DND-41 (cell line): Measurements from ENCODE around the gene SLC2A2.

Source experiments
- ATAC-seq: fragments of 200-7000 bp; cut with Tn5 transposase; 3 replicates; pipeline ENCODE4 v1.9.1; 2021; ENCODE audit warnings: low read depth; ENCODE audit not compliant: insufficient read depth
- DNase-seq: peaks from one replicate; pipeline ENCODE4 v3.0.0-alpha.2; 2020
- H2AFZ ChIP-seq: 2 replicates; pipeline ENCODE4 v1.6.0; 2012; ENCODE audit warnings: low read depth, low read length
- H3K27ac ChIP-seq: 2 replicates; pipeline ENCODE4 v1.5.1; 2012; ENCODE audit warnings: low read length, inconsistent platforms
- H3K27me3 ChIP-seq: fragments of 200-600 bp; sonication (generic); 2 replicates; pipeline ENCODE4 v1.6.0; 2012; ENCODE audit warnings: low read length, mild to moderate bottlenecking, inconsistent platforms; ENCODE audit not compliant: insufficient read depth, poor library complexity
- H3K36me3 ChIP-seq: 2 replicates; pipeline ENCODE4 v1.5.1; 2012; ENCODE audit warnings: low read length, inconsistent platforms; ENCODE audit not compliant: insufficient read depth
- H3K4me1 ChIP-seq: 2 replicates; pipeline ENCODE4 v1.5.1; 2012; ENCODE audit warnings: mild to moderate bottlenecking, low read length; ENCODE audit not compliant: insufficient read depth
- H3K4me2 ChIP-seq: 2 replicates; pipeline ENCODE4 v1.6.0; 2012; ENCODE audit warnings: mild to moderate bottlenecking, moderate library complexity, low read length, inconsistent platforms; ENCODE audit not compliant: insufficient read depth
- H3K4me3 ChIP-seq, 2 experiments: fragments of 200-600 bp in 1 of 2; shearing (Covaris generic) in 1 of 2; 2 replicates each; pipeline ENCODE4 v1.5.1; 2012 to 2016; ENCODE audit warnings: inconsistent platforms in 2 of 2, low read length in 2 of 2, mild to moderate bottlenecking in 2 of 2, low read depth in 1 of 2, moderate library complexity in 1 of 2
- H3K79me2 ChIP-seq: 2 replicates; pipeline ENCODE4 v1.6.0; 2012; ENCODE audit warnings: low read length, inconsistent platforms; ENCODE audit not compliant: insufficient read depth
- H3K9ac ChIP-seq: 2 replicates; pipeline ENCODE4 v1.6.0; 2012; ENCODE audit warnings: low read depth, mild to moderate bottlenecking, inconsistent platforms, low read length, moderate library complexity
- H3K9me3 ChIP-seq: 2 replicates; pipeline ENCODE4 v1.5.1; 2012; ENCODE audit warnings: low read length, moderate library complexity, mild to moderate bottlenecking, inconsistent platforms; ENCODE audit not compliant: insufficient read depth, severe bottlenecking
- H4K20me1 ChIP-seq: 2 replicates; pipeline ENCODE4 v1.6.0; 2012; ENCODE audit warnings: low read length; ENCODE audit not compliant: insufficient read depth
- EZH2 ChIP-seq: IDR thresholded peaks from 3 replicates; pipeline ENCODE4 v1.6.1; 2012; ENCODE audit warnings: borderline replicate concordance, low read depth, mild to moderate bottlenecking, moderate library complexity, low read length, inconsistent platforms; ENCODE audit not compliant: severe bottlenecking
- TF ChIP-seq, protein P1 (sequence below): IDR thresholded peaks from 2 replicates; pipeline ENCODE4 v1.5.1; 2012; ENCODE audit warnings: borderline replicate concordance, low read length, moderate library complexity, mild to moderate bottlenecking; ENCODE audit not compliant: poor library complexity, severe bottlenecking; ENCODE audit errors: extremely low read depth

Gene SLC2A2

DNA sequence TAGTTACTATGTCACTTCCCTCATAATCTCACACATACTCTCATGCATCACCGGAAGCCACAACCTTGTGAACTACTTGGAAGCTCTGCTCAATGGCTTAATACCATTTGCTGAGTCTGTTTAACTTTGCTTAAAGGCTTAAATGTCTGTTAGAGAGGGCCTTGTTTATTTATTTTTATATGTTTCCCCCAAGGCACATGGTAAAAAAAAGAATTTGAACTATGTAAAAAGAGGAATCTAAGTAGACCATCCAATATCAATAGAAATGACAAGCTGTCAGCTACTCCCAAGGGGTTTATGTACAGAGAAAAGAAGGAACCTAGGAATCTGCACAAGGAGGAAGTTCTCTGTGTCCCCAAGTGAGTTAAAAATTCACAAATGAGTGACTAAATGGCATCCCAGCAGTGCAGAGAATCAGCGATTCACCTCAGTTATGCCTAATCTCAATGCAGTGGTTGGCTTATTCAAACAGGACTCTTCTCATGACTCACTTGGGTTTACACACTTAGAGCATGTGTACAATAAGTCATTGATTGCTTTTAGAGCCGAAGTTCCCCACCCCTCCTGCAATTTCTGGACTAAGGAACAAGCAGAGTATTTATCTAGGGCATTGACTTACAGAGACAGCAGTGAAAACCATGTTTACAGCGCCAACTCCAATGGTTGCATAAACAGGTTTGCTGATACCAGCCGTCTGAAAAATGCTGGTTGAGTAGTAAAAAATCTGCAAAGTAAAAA, 24.4 kb downstream of the SLC2A2 start:
- DNase-seq (no peak), ATAC-seq (no peak)
- Histone ChIP-seq H3K4me2 (no peak overlapping the region), H3K9ac (no peak overlapping the region), H3K79me2 (no peaks in the 10 kb centered on the region), H3K4me3 (no peak overlapping the region), H3K36me3 (no peaks in the 10 kb centered on the region), H4K20me1 (no peaks in the 10 kb centered on the region), H3K27me3 (peaks cover 2% of the 10 kb centered on the region), H3K9me3 (no peaks in the 10 kb centered on the region), H3K27ac (no peak overlapping the region), H3K4me1 (no peaks in the 10 kb centered on the region), H2AFZ (no peak overlapping the region)
- TF ChIP-seq, protein P1, sequence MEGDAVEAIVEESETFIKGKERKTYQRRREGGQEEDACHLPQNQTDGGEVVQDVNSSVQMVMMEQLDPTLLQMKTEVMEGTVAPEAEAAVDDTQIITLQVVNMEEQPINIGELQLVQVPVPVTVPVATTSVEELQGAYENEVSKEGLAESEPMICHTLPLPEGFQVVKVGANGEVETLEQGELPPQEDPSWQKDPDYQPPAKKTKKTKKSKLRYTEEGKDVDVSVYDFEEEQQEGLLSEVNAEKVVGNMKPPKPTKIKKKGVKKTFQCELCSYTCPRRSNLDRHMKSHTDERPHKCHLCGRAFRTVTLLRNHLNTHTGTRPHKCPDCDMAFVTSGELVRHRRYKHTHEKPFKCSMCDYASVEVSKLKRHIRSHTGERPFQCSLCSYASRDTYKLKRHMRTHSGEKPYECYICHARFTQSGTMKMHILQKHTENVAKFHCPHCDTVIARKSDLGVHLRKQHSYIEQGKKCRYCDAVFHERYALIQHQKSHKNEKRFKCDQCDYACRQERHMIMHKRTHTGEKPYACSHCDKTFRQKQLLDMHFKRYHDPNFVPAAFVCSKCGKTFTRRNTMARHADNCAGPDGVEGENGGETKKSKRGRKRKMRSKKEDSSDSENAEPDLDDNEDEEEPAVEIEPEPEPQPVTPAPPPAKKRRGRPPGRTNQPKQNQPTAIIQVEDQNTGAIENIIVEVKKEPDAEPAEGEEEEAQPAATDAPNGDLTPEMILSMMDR: no peak
- TF ChIP-seq EZH2: no peak

DNA sequence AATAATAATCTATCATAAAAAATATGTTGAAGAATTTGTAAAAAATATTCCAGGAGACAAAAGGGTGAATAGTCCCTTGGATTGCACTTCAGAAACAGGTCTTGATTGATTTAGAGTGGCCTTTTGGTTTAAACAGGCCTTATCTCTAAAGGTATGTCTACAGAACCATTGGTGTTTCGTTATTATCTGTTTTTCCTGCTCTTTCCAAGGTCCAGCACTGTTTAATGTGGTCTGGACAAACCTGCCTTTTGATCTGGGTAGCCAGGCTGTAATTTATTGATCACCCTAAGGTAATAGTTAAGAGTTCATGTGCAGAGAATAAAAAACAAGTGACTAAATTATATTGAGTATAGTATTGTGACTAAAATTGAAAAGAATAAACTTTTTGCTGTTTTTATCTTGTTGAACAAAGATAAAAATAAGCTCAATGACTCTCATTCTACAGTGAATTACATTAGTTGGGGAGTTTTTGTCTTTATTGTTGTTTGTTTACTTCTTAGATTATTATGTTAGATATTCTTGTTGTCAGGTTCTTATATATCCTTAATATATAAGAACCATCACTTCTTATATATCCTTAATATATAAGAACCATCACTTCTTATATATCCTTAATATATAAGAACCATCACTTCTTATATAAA, 25.1 kb downstream of the SLC2A2 start:
- H3K4me3 ChIP-seq: no peak overlapping the region

DNA sequence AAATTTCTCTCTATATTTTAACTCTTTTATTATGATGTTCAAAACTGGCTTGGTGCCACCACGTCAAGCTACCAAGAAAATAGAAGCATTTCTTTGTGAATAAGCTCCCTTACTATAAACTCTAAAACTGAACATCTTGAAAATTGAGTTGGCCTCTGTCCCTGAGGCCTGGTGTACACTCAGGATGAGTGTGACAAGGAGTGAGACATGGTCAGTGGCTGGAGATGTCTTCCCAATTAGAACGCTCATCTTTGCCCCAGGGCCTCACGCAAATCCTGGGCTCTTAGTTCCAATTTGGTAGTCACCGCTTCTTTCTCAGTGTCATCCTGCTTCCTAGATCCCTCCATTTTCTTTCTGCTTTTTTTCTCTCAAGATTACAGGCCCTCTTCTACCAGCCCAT, 26.2 kb downstream of the SLC2A2 start:
- H3K9me3 ChIP-seq: no peaks in the 10 kb centered on the region
- DNase-seq (no peak), ATAC-seq (no peak)
- no peak for TF ChIP-seq EZH2
- TF ChIP-seq, protein P1: no peak
- no peaks in the 10 kb centered on the region for H3K36me3 ChIP-seq
- no peaks in the 10 kb centered on the region for H3K4me1 ChIP-seq
- H3K9ac ChIP-seq: no peak overlapping the region
- no peaks in the 10 kb centered on the region for H3K79me2 ChIP-seq
- H4K20me1 ChIP-seq: no peaks in the 10 kb centered on the region
- H3K4me3 ChIP-seq: no peak overlapping the region
- H2AFZ ChIP-seq: no peak overlapping the region
- no peak overlapping the region for H3K27ac ChIP-seq
- H3K27me3 ChIP-seq: peaks cover 2% of the 10 kb centered on the region
- H3K4me2 ChIP-seq: no peak overlapping the region

More for the DNA sequence above, 25.1 kb downstream of the SLC2A2 start:
- no peak for DNase-seq
- Histone ChIP-seq H4K20me1 (no peaks in the 10 kb centered on the region), H2AFZ (no peak overlapping the region), H3K36me3 (no peaks in the 10 kb centered on the region), H3K9me3 (no peaks in the 10 kb centered on the region), H3K27me3 (peaks cover 2% of the 10 kb centered on the region), H3K79me2 (no peaks in the 10 kb centered on the region), H3K9ac (no peak overlapping the region), H3K4me1 (no peaks in the 10 kb centered on the region), H3K27ac (no peak overlapping the region), H3K4me2 (no peak overlapping the region)
- TF ChIP-seq EZH2: no peak
- TF ChIP-seq, protein P1: no peak
- no peak for ATAC-seq
